Measurements from ENCODE around the gene USP49. TPM values are rescaled to one million over a fixed set of nuclear protein-coding genes. Genes with fewer than 3 reads are reported as not detected.
"Not testable (repeated sequence)": the region's sequence is repeated elsewhere in the genome, so short reads cannot be mapped to it uniquely, and the experiment has no call there.

Gene USP49
- total and polyA plus RNA-seq, 8 donors: 0.98 to 2.4 (median 1.5) TPM

DNA sequence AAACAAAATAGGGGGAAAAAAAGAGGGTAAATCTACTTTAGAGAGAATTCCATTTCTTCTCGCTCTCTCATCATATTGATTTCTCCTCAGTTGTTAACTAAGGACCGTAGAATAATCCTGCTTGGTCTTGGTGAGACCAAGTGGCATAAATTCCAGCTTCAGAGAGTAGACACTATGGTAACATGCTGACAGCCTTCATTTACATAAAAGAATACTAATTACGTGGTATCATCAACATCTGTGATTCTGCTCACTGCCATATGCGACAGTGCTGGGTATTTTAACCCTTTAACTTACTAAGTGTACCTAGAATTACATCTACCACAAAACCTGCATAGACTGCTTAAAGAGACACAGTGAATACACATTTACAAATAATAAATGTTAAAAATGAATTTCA is 80.5 kb downstream of the USP49 start:
- Histone ChIP-seq H3K36me3 (no peaks in the 10 kb centered on the region), H3K9me3 (no peaks in the 10 kb centered on the region), H3K27ac (no peak overlapping the region), H3K4me3 (no peak overlapping the region), H3K4me1 (no peaks in the 10 kb centered on the region), H3K27me3 (no peaks in the 10 kb centered on the region)
- 69 to 73% methylated on average over 4 of the region's 4 CpGs for WGBS, 2 donors
- ATAC-seq: no peak
- TF ChIP-seq, protein P1, sequence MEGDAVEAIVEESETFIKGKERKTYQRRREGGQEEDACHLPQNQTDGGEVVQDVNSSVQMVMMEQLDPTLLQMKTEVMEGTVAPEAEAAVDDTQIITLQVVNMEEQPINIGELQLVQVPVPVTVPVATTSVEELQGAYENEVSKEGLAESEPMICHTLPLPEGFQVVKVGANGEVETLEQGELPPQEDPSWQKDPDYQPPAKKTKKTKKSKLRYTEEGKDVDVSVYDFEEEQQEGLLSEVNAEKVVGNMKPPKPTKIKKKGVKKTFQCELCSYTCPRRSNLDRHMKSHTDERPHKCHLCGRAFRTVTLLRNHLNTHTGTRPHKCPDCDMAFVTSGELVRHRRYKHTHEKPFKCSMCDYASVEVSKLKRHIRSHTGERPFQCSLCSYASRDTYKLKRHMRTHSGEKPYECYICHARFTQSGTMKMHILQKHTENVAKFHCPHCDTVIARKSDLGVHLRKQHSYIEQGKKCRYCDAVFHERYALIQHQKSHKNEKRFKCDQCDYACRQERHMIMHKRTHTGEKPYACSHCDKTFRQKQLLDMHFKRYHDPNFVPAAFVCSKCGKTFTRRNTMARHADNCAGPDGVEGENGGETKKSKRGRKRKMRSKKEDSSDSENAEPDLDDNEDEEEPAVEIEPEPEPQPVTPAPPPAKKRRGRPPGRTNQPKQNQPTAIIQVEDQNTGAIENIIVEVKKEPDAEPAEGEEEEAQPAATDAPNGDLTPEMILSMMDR (IDR thresholded peaks at IDR 0.05): no peak
- intact Hi-C loops (cut with DNase I): no loop called here
- no peak for DNase-seq
- no peak for FAIRE-seq

DNA sequence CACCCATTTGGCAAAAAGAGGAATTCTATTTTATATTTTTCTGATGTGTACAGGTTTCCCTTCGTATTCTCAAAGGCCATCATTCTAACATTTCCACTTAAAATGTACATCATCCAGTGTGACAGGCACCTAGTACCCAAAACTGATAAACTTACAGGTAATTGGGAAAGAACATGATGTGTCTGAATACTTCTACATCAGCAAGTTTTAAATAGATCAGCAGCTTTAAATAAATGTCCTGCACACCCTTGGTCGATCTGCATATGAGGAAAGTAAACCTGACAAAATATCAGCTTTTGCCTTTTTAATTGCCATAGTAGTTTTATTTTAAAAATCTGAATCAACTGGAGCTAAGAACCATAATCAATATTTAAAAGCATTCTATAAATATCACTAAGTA is 81.2 kb downstream of the USP49 start:
- Histone ChIP-seq H3K27ac (no peak overlapping the region), H3K4me1 (no peaks in the 10 kb centered on the region), H3K4me3 (no peak overlapping the region), H3K36me3 (no peaks in the 10 kb centered on the region), H3K27me3 (no peaks in the 10 kb centered on the region), H3K9me3 (no peaks in the 10 kb centered on the region)
- TF ChIP-seq, protein P1 (IDR thresholded peaks at IDR 0.05): no peak
- no peak for DNase-seq
- FAIRE-seq: no peak
- 74 to 80% methylated on average over 2 of the region's 2 CpGs for WGBS, 2 donors
- ATAC-seq: no peak
- intact Hi-C loops (cut with DNase I): no loop called here

DNA sequence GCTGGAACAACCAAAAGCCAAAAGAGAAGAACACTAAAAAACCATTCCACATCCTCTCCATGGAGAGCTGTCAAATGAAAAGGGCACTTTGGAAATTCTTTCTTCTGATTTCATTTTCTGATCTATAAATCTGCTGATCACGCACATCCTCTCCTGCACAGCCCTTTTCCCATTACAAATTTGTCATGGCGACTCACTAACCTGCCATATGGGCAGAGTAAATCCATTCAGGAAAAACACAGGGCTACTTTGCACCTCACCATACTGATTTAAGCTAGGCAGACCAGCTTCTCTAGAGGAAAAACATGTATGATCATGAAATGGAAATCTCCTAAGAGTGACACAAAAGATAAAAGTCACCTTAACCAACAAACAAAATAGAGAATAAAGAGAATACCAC is 81.7 kb downstream of the USP49 start:
- TF ChIP-seq, protein P1 (IDR thresholded peaks at IDR 0.05): no peak
- intact Hi-C loops (cut with DNase I): no loop called here
- H3K9me3 ChIP-seq: no peaks in the 10 kb centered on the region
- H3K36me3 ChIP-seq: no peaks in the 10 kb centered on the region
- no peak overlapping the region for H3K4me3 ChIP-seq
- no peak for FAIRE-seq
- 83 to 84% methylated on average over 2 of the region's 2 CpGs for WGBS, 2 donors
- no peaks in the 10 kb centered on the region for H3K4me1 ChIP-seq
- no peaks in the 10 kb centered on the region for H3K27me3 ChIP-seq
- H3K27ac ChIP-seq: no peak overlapping the region
- ATAC-seq: no peak
- DNase-seq: no peak

DNA sequence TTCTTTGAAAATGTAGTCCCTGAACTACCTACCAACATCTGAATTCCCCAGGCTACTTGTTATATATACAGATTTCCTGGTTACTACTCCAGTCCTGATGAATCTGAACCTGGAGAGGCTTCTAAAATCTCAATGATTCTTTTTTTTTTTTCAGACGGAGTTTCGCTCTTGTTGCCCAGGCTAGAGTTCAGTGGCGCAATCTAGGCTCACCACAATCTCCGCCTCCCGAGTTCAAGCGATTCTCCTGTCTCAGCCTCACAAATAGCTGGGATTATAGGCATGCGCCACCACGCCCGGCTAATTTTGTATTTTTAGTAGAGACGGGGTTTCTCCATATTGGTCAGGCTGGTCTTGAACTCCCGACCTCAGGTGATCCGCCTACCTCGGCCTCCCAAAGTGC is 83.2 kb downstream of the USP49 start:
- H3K4me1 ChIP-seq; ATAC-seq; FAIRE-seq; H3K27me3 ChIP-seq; H3K9me3 ChIP-seq; H3K27ac ChIP-seq; DNase-seq; intact Hi-C loops (cut with DNase I); H3K4me3 ChIP-seq; H3K36me3 ChIP-seq: not testable (repeated sequence)
- 93 to 98% methylated on average over 12 to 13 of the region's 13 CpGs for WGBS, 2 donors

DNA sequence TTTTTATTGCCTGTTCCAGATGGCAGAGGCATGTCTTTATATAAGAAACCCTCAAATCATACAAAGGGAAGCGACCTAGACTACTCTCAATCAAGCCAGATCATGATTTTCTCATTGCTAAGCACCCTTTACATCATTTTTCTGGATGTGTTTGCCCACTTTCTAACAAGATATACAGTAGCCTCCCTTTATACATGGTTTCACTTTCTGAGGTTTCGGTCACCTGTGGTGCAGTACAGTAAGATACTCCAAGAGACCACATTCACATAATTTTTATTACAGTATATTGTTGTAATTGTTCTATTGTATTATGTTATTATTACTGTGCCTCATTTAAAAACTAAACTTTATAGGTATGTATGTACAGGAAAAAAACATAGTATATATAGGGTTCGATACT is 84.1 kb downstream of the USP49 start:
- WGBS, 2 donors: 95 to 99% methylated on average over 3 of the region's 3 CpGs
- no peak for FAIRE-seq
- Histone ChIP-seq H3K27me3 (no peaks in the 10 kb centered on the region), H3K36me3 (peaks cover 0 to 5% (median 0%) of the 10 kb centered on the region in 3 donors), H3K4me3 (no peak overlapping the region), H3K4me1 (no peaks in the 10 kb centered on the region), H3K27ac (no peak overlapping the region), H3K9me3 (no peaks in the 10 kb centered on the region)
- no peak for DNase-seq
- no peak for ATAC-seq
- intact Hi-C loops (cut with DNase I): no loop called here
- TF ChIP-seq, protein P1 (IDR thresholded peaks at IDR 0.05): no peak

Data from pancreas (tissue), 10 donors.